HepG2 (cell line): ENCODE measurements around the gene CRHR1. TPM values are rescaled to one million over a fixed set of nuclear protein-coding genes. Genes with fewer than 3 reads are reported as not detected.
A peak's percentile ranks its signal among the peaks of the same experiment; 100 is the strongest.

Source experiments
- ATAC-seq: fragments of 200-7000 bp; cut with Tn5 transposase; 3 replicates; pipeline ENCODE4 v1.9.1; 2020; ENCODE audit warnings: mild to moderate bottlenecking, moderate library complexity
- BruUV-seq: library from RNA; stranded (reverse); fragments of 400-500 nt; replicated peaks from 2 replicates; lab custom pipeline; 2021; lab: Mats Ljungman, UMichigan
- CTCF ChIA-PET: fragments of 300-600 bp; formaldehyde crosslinking; extraction: SDS; loops from one replicate; lab custom pipeline; 2021; ENCODE audit warnings: low total read pairs, inconsistent platforms, low intra/inter-chr PET ratio; lab: Yijun Ruan, JAX
- POLR2A ChIA-PET: fragments of 350-600 bp; sonication (Branson Sonifier 250); formaldehyde crosslinking; loops from one replicate; lab custom pipeline; 2020; ENCODE audit warnings: antibody characterized with exemption, inconsistent platforms; lab: Yijun Ruan, JAX
- DNase-seq: peaks from one replicate; pipeline ENCODE4 v3.0.0-alpha.2; 2015; ENCODE audit warnings: low spot score
- FAIRE-seq: peaks from 3 replicates; lab custom pipeline; 2011; peaks lifted over from hg19 to GRCh38; lab: Jason Lieb, UNC
- H2AFZ ChIP-seq: one replicate; pipeline ENCODE4 v1.6.1; 2011; ENCODE audit warnings: low read length, inconsistent platforms
- H3K27ac ChIP-seq: fragments of 300-600 bp; 3 replicates; pipeline ENCODE4 v1.8.0; 2011; ENCODE audit warnings: mixed run types, mild to moderate bottlenecking, mixed read lengths, low read length, inconsistent platforms; ENCODE audit not compliant: insufficient read depth; ENCODE audit errors: extremely low read length
- H3K27me3 ChIP-seq, 2 experiments: fragments of 200-600 bp in 1 of 2; 2 replicates in 1 of 2; 3 replicates in 1 of 2; pipeline versions ENCODE4 v1.6.0 to v1.8.0; 2011; ENCODE audit warnings: low read length in 2 of 2, mild to moderate bottlenecking in 2 of 2, moderate library complexity in 2 of 2, inconsistent platforms in 1 of 2; ENCODE audit not compliant: insufficient read depth in 2 of 2, control insufficient read depth in 1 of 2
- H3K36me3 ChIP-seq, 2 experiments: fragments of 200-600 bp in 1 of 2; replicated peaks in 1 of 2; 2 replicates in 1 of 2; 3 replicates in 1 of 2; pipeline versions ENCODE4 v1.5.1 to v1.8.0; 2011; ENCODE audit warnings: low read length in 2 of 2, inconsistent platforms in 1 of 2; ENCODE audit not compliant: insufficient read depth in 2 of 2, control insufficient read depth in 1 of 2
- H3K4me1 ChIP-seq: 2 replicates; pipeline ENCODE4 v1.5.1; 2012; ENCODE audit warnings: low read length, inconsistent platforms; ENCODE audit not compliant: insufficient read depth
- H3K4me2 ChIP-seq: 2 replicates; pipeline ENCODE4 v1.6.0; 2011; ENCODE audit warnings: low read depth, low read length, inconsistent platforms
- H3K4me3 ChIP-seq, 3 experiments: fragments of 200-600 bp in 1 of 3; sonication (generic), shearing (Covaris generic) in 1 of 3; replicated peaks in 1 of 3; 2 replicates each; pipeline ENCODE4 v1.5.1; 2011 to 2016; ENCODE audit warnings: low read length in 3 of 3, inconsistent platforms in 2 of 3, low read depth in 2 of 3, mild to moderate bottlenecking in 2 of 3, control low read depth in 1 of 3, mixed read lengths in 1 of 3; ENCODE audit not compliant: insufficient read depth in 1 of 3
- H3K79me2 ChIP-seq: one replicate; pipeline ENCODE4 v1.6.1; 2011; ENCODE audit warnings: low read length, inconsistent platforms; ENCODE audit not compliant: insufficient read depth
- H3K9ac ChIP-seq: 2 replicates; pipeline ENCODE4 v1.6.0; 2011; ENCODE audit warnings: mild to moderate bottlenecking, low read depth, low read length, inconsistent platforms; ENCODE audit not compliant: insufficient read depth
- H3K9me3 ChIP-seq: 2 replicates; pipeline ENCODE4 v1.5.1; 2012; ENCODE audit warnings: mild to moderate bottlenecking, low read length
- H4K20me1 ChIP-seq: 2 replicates; pipeline ENCODE4 v1.6.0; 2011; ENCODE audit warnings: inconsistent platforms, mild to moderate bottlenecking, low read length, moderate library complexity; ENCODE audit not compliant: insufficient read depth
- FOXK1 ChIP-seq: sonication (generic); formaldehyde crosslinking; IDR thresholded peaks from 2 replicates; pipeline ENCODE4 v1.4.0; 2020; ENCODE audit warnings: low read depth, missing genetic modification reagents, borderline replicate concordance
- SPEN ChIP-seq: sonication (generic); formaldehyde crosslinking; IDR thresholded peaks from 2 replicates; pipeline ENCODE4 v1.5.1; 2020; ENCODE audit warnings: low read depth, mild to moderate bottlenecking, missing genetic modification reagents
- ZNF256 ChIP-seq: sonication (generic); formaldehyde crosslinking; conservative IDR thresholded peaks from 2 replicates; pipeline ENCODE4 v1.4.0; 2020; ENCODE audit warnings: missing genetic modification reagents
- ZNF775 ChIP-seq: sonication (generic); formaldehyde crosslinking; IDR thresholded peaks from 2 replicates; pipeline ENCODE4 v1.4.0; 2020; ENCODE audit warnings: missing genetic modification reagents, mild to moderate bottlenecking, moderate library complexity, borderline replicate concordance
- ZNF780A ChIP-seq: sonication (generic); formaldehyde crosslinking; IDR thresholded peaks from 2 replicates; pipeline ENCODE4 v1.8.0; 2022; ENCODE audit warnings: mild to moderate bottlenecking, missing genetic modification reagents, moderate library complexity
- whole genome bisulfite sequencing: methylation state at CpG from one replicate; pipeline ENCODE4 v1.1.6; 2017; ENCODE audit warnings: low lambda C conversion rate; 5-methylcytosine and 5-hydroxymethylcytosine counted together
- in situ Hi-C: cut with HindIII; loops from 2 replicates; pipeline ENCODE4 v1.10.0; 2017; ENCODE audit warnings: low pct_unique_long_range_greater_than_20kb; ENCODE audit not compliant: extremely low pct_ligation_motif_present
- intact Hi-C: fragments of 100-400 bp; cut with micrococcal nuclease; formaldehyde crosslinking; loops from one replicate; pipeline ENCODE4 v1.10.0; 2022; ENCODE audit not compliant: unreplicated experiment
- polyA plus RNA-seq, 8 experiments: library from polyadenylated mRNA; depleted of rRNA in 3 of 8; stranded (reverse) in 7 of 8; unstranded in 1 of 8; fragments of >200 nt; fragmentation: Illumina TruSeq in 4 of 8; extraction: Trizol in 4 of 8; gene quantifications; 2 replicates each; pipeline versions ENCODE4 v1.2.1 to v1.2.3, GENCODE V29; 2011 to 2016; ENCODE audit warnings: low read depth in 4 of 8, missing spikeins in 1 of 8, mixed read lengths in 1 of 8; ENCODE audit not compliant: insufficient read depth in 1 of 8
- total RNA-seq, 5 experiments: library from RNA; depleted of rRNA; stranded (reverse); fragments of >200 nt; fragmentation: Illumina TruSeq; extraction: Trizol; gene quantifications; 2 replicates each; pipeline ENCODE4 v1.2.3, GENCODE V29; 2016; ENCODE audit warnings: low read depth in 1 of 5
- TF ChIP-seq, protein P1 (sequence below): fragments of 450-650 bp; IDR thresholded peaks from 2 replicates; pipeline ENCODE4 v1.6.1; 2016

CRHR1 gene
- total and polyA plus RNA-seq, 2 of the 13 experiments (the other 11 are each of a cell fraction or from before 2014, with no cell fraction given) = not detected

- intact Hi-C loops = loop anchor here (5.0 kb wide), 1 partner anchor 203 kb away; no protein-coding TSS in a partner anchor
- CTCF ChIA-PET = no interaction called here
- no peaks in the 10 kb centered on the region for H3K9me3 ChIP-seq
- POLR2A ChIA-PET = no interaction called here
- DNase-seq (no peak), ATAC-seq (no peak), FAIRE-seq (no peak)
- H3K79me2 ChIP-seq = no peaks in the 10 kb centered on the region
- TF ChIP-seq ZNF780A (CRISPR knock-in tag) (no peak), SPEN (no peak)
- no peak overlapping the region for H3K4me2 ChIP-seq
- no peak overlapping the region for H3K9ac ChIP-seq
- in situ Hi-C loops = no loop called here
- H2AFZ ChIP-seq = no peak overlapping the region
- BruUV-seq = no TSS peak
- H3K36me3 ChIP-seq = no peaks in the 10 kb centered on the region
- WGBS = 5% methylated on average over 5 of the region's 5 CpGs
- peaks cover 13 to 69% of the 10 kb centered on the region in 2 experiments; a peak in 3 of 5 replicates for H3K27me3 ChIP-seq
- no peaks in the 10 kb centered on the region for H4K20me1 ChIP-seq
- no peak overlapping the region for H3K4me3 ChIP-seq
- H3K27ac ChIP-seq = no peak overlapping the region
- H3K4me1 ChIP-seq = no peaks in the 10 kb centered on the region
Measured at GRCh38 chr17:45850468-45850867, 66.3 kb downstream of the CRHR1 start.

GRCh38 chr17:45851022-45851421, 66.9 kb downstream of the CRHR1 start:
- ChIA-PET POLR2A (no interaction called here), CTCF (no interaction called here)
- Histone ChIP-seq H3K4me1 (no peaks in the 10 kb centered on the region), H3K79me2 (no peaks in the 10 kb centered on the region), H3K9ac (no peak overlapping the region), H3K27me3 (peaks cover 12 to 64% of the 10 kb centered on the region in 2 experiments; a peak in 3 of 5 replicates), H3K4me3 (no peak overlapping the region), H4K20me1 (no peaks in the 10 kb centered on the region), H3K36me3 (no peaks in the 10 kb centered on the region), H3K27ac (no peak overlapping the region), H2AFZ (no peak overlapping the region), H3K9me3 (no peaks in the 10 kb centered on the region), H3K4me2 (no peak overlapping the region)
- TF ChIP-seq ZNF256 (CRISPR knock-in tag) (no peak), FOXK1 (CRISPR knock-in tag) (no peak), ZNF775 (no peak)
- TF ChIP-seq, protein P1, sequence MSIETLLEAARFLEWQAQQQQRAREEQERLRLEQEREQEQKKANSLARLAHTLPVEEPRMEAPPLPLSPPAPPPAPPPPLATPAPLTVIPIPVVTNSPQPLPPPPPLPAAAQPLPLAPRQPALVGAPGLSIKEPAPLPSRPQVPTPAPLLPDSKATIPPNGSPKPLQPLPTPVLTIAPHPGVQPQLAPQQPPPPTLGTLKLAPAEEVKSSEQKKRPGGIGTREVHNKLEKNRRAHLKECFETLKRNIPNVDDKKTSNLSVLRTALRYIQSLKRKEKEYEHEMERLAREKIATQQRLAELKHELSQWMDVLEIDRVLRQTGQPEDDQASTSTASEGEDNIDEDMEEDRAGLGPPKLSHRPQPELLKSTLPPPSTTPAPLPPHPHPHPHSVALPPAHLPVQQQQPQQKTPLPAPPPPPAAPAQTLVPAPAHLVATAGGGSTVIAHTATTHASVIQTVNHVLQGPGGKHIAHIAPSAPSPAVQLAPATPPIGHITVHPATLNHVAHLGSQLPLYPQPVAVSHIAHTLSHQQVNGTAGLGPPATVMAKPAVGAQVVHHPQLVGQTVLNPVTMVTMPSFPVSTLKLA = peak; percentile 96
- DNase-seq = no peak
- no TSS peak for BruUV-seq
- in situ Hi-C loops = no loop called here
- FAIRE-seq = no peak
- no peak for ATAC-seq
- 33% methylated on average over 6 of the region's 6 CpGs for WGBS
- intact Hi-C loops = loop anchor here (5.0 kb wide), 1 partner anchor 204 kb away; no protein-coding TSS in a partner anchor
